Thyroid gland (tissue), 4 donors: Measurements from ENCODE around the gene VGLL4. TPM values are rescaled to one million over a fixed set of nuclear protein-coding genes. Genes with fewer than 3 reads are reported as not detected.
"Not testable (repeated sequence)": the region's sequence is repeated elsewhere in the genome, so short reads cannot be mapped to it uniquely, and the experiment has no call there.

Experiments used
- DNase-seq, 2 donors: peaks; one replicate each; pipeline ENCODE4 v3.0.0-alpha.2; 2019
- H3K27ac ChIP-seq, 3 donors: fragments of 200-600 bp; sonication (generic); 1 replicate in 2 of 3; 2 replicates in 1 of 3; pipeline ENCODE4 v1.5.1; 2016 to 2019; ENCODE audit warnings: mild to moderate bottlenecking in 1 of 3, moderate library complexity in 1 of 3
- H3K27me3 ChIP-seq: fragments of 200-600 bp; sonication (generic); one replicate; pipeline ENCODE4 v1.5.1; 2019
- H3K36me3 ChIP-seq, 2 donors: fragments of 200-600 bp; sonication (generic); one replicate each; pipeline ENCODE4 v1.5.1; 2016 to 2019
- H3K4me1 ChIP-seq, 2 donors: fragments of 200-600 bp; sonication (generic); one replicate each; pipeline ENCODE4 v1.5.1; 2017 to 2019
- H3K4me3 ChIP-seq, 3 donors: fragments of 200-600 bp; sonication (generic); replicated peaks in 1 of 3; 1 replicate in 2 of 3; 2 replicates in 1 of 3; pipeline ENCODE4 v1.5.1; 2016; ENCODE audit warnings: mild to moderate bottlenecking in 1 of 3
- H3K9me3 ChIP-seq: fragments of 200-600 bp; sonication (generic); one replicate; pipeline ENCODE4 v1.5.1; 2017
- POLR2A ChIP-seq, 2 donors: fragments of 450-650 bp; IDR thresholded peaks; one replicate each; pipeline ENCODE4 v1.6.1; 2017; ENCODE audit warnings: antibody characterized with exemption in 2 of 2, mild to moderate bottlenecking in 2 of 2, moderate library complexity in 1 of 2
- WGBS, 2 donors: methylation state at CpG; one replicate each; pipeline ENCODE4 v1.1.5; 2017; 5-methylcytosine and 5-hydroxymethylcytosine counted together
- intact Hi-C: fragments of 100-400 bp; cut with DNase I; formaldehyde crosslinking; loops from one replicate; pipeline ENCODE4 v1.15.1; 2023
- total RNA-seq, 4 donors: library from RNA; depleted of rRNA; stranded (reverse); fragments of >200 nt; gene quantifications; one replicate each; pipeline ENCODE4 v1.2.3, GENCODE V29; 2016
- TF ChIP-seq, protein P1 (sequence below), 6 experiments: fragments of 200-600 bp in 3 of 6; fragments of 450-650 bp in 3 of 6; sonication (generic) in 3 of 6; IDR thresholded peaks; one replicate each; pipeline ENCODE4 v1.5.1; 2016 to 2019; ENCODE audit warnings: antibody characterized with exemption in 6 of 6, mild to moderate bottlenecking in 2 of 6, inconsistent platforms in 1 of 6, moderate library complexity in 1 of 6

Gene VGLL4
- total RNA-seq, 4 donors from 2014 or later = 96.0 to 142 (median 131) TPM

- Histone ChIP-seq H3K36me3 (peaks cover 6% of the 10 kb centered on the region in 2 donors), H3K4me3 (no peak overlapping the region), H3K27me3 (no peaks in the 10 kb centered on the region), H3K4me1 (peaks cover 28 to 48% of the 10 kb centered on the region in 2 donors), H3K9me3 (no peaks in the 10 kb centered on the region), H3K27ac (peak overlapping the region in 2 of 3 donors; percentile 40 to 45)
- WGBS, 2 donors = 55 to 63% methylated on average over 7 of the region's 7 CpGs
- intact Hi-C loops = no loop called here
- no peak for TF ChIP-seq POLR2A (IDR thresholded peaks at IDR 0.05)
- TF ChIP-seq, protein P1, sequence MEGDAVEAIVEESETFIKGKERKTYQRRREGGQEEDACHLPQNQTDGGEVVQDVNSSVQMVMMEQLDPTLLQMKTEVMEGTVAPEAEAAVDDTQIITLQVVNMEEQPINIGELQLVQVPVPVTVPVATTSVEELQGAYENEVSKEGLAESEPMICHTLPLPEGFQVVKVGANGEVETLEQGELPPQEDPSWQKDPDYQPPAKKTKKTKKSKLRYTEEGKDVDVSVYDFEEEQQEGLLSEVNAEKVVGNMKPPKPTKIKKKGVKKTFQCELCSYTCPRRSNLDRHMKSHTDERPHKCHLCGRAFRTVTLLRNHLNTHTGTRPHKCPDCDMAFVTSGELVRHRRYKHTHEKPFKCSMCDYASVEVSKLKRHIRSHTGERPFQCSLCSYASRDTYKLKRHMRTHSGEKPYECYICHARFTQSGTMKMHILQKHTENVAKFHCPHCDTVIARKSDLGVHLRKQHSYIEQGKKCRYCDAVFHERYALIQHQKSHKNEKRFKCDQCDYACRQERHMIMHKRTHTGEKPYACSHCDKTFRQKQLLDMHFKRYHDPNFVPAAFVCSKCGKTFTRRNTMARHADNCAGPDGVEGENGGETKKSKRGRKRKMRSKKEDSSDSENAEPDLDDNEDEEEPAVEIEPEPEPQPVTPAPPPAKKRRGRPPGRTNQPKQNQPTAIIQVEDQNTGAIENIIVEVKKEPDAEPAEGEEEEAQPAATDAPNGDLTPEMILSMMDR (IDR thresholded peaks at IDR 0.05) = no peak
- DNase-seq = peak; percentile 37 to 59
These were observed 47.3 kb downstream of the VGLL4 start for GRCh38 chr3:11596387-11596786.

GRCh38 chr3:11595024-11595423 is 48.7 kb downstream of the VGLL4 start:
- H3K9me3 ChIP-seq, H3K27me3 ChIP-seq, H3K36me3 ChIP-seq, intact Hi-C loops, H3K4me3 ChIP-seq, DNase-seq, H3K27ac ChIP-seq: not testable (repeated sequence)
- H3K4me1 ChIP-seq = peaks cover 39 to 62% of the 10 kb centered on the region in 2 donors
- WGBS, 2 donors = 95 to 96% methylated on average over 5 of the region's 5 CpGs

GRCh38 chr3:11593318-11594034 is 50.2 kb downstream of the VGLL4 start:
- peak overlapping the region in 2 of 3 donors; percentile 76 to 94 for H3K27ac ChIP-seq
- 58 to 70% methylated on average over 10 of the region's 10 CpGs for WGBS, 2 donors
- no peaks in the 10 kb centered on the region for H3K9me3 ChIP-seq
- DNase-seq = no peak
- TF ChIP-seq, protein P1 (IDR thresholded peaks at IDR 0.05) = no peak
- TF ChIP-seq POLR2A (IDR thresholded peaks at IDR 0.05) = no peak
- H3K27me3 ChIP-seq = no peaks in the 10 kb centered on the region
- intact Hi-C loops = no loop called here
- H3K4me3 ChIP-seq = no peak overlapping the region
- H3K36me3 ChIP-seq = no peaks in the 10 kb centered on the region
- H3K4me1 ChIP-seq = peaks cover 48 to 77% of the 10 kb centered on the region in 2 donors

- DNase-seq = no peak
- Histone ChIP-seq H3K4me1 (peaks cover 52 to 81% of the 10 kb centered on the region in 2 donors), H3K9me3 (no peaks in the 10 kb centered on the region), H3K27ac (peak overlapping the region; percentile 62 to 94 (median 76)), H3K36me3 (no peaks in the 10 kb centered on the region), H3K27me3 (no peaks in the 10 kb centered on the region), H3K4me3 (no peak overlapping the region)
- TF ChIP-seq, protein P1 (IDR thresholded peaks at IDR 0.05) = no peak
- no peak for TF ChIP-seq POLR2A (IDR thresholded peaks at IDR 0.05)
- WGBS, 2 donors = 61 to 74% methylated on average over 14 of the region's 14 CpGs
- intact Hi-C loops = no loop called here
These were observed 51.0 kb downstream of the VGLL4 start for GRCh38 chr3:11592445-11593298.

DNA sequence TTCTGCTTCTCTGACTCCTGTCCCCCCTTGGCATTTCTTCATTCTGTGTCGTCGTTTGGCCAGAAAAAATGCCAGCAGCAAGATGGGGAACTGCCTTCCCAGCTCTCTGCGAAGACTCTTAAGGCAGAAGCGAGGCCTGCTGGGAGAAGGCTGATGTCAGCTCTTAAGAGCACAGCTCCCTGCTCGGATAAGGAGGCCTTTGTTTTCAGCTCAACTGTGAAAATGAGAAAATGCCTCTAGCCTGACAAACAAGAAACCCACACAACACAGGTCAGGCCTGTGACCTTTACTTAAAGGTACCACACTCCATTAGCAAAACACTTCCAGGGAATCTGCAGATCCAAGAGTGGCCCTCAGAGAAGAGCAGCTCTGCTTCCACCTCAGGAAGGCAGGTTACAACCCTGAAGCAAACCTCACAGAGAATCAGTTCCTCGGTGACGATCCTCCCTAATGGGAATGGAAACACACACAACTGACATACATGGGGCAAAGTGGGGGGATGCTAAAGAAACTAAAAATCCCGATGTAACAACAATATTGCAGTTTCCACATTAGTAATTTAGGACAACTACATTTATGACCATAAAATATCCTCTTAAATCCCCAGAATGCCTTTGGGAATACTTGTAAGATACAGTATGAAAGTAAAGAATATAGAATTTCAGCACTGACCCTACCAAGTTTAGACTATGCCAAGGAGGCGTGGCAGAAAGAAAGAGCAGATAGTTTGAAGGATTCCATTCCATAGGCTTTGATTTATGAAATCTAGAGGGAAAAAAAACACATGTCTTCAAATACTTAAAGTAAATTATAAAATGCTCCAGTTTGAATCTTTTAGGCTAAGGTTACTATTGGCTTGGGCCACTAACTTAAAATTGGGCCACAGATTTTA is 52.1 kb downstream of the VGLL4 start:
- Histone ChIP-seq H3K4me1 (peaks cover 49 to 72% of the 10 kb centered on the region in 2 donors), H3K4me3 (no peak overlapping the region)

More for the DNA sequence above, 52.1 kb downstream of the VGLL4 start:
- DNase-seq = peak; percentile 65 to 71
- TF ChIP-seq, protein P1 (IDR thresholded peaks at IDR 0.05) = no peak
- TF ChIP-seq POLR2A (IDR thresholded peaks at IDR 0.05) = peak in 1 of 2 donors; percentile 37
- Histone ChIP-seq H3K36me3 (no peaks in the 10 kb centered on the region), H3K27ac (peak overlapping the region; percentile 62 to 94 (median 76)), H3K9me3 (no peaks in the 10 kb centered on the region), H3K27me3 (no peaks in the 10 kb centered on the region)
- WGBS, 2 donors = 18 to 24% methylated on average over 9 of the region's 9 CpGs
- intact Hi-C loops = no loop called here
